Adrenal gland (tissue), 5 donors: ENCODE results near the gene AFAP1.

Source experiments
- POLR2A ChIP-seq, 2 donors: fragments of 450-650 bp; IDR thresholded peaks; one replicate each; pipeline ENCODE4 v1.6.1; 2017; ENCODE audit warnings: antibody characterized with exemption in 2 of 2, mild to moderate bottlenecking in 2 of 2, moderate library complexity in 1 of 2
- TF ChIP-seq, protein P1 (sequence below), 6 experiments: fragments of 450-650 bp in 4 of 6; fragments of 200-600 bp in 2 of 6; sonication (generic) in 1 of 6; IDR thresholded peaks; 1 replicate in 5 of 6; 2 replicates in 1 of 6; pipeline versions ENCODE4 v1.5.1 to v1.8.0; 2016 to 2021; ENCODE audit warnings: antibody characterized with exemption in 6 of 6, mild to moderate bottlenecking in 2 of 6, moderate library complexity in 1 of 6
- donor health status: DM: no; HTN: no; CAD: no.

DNA sequence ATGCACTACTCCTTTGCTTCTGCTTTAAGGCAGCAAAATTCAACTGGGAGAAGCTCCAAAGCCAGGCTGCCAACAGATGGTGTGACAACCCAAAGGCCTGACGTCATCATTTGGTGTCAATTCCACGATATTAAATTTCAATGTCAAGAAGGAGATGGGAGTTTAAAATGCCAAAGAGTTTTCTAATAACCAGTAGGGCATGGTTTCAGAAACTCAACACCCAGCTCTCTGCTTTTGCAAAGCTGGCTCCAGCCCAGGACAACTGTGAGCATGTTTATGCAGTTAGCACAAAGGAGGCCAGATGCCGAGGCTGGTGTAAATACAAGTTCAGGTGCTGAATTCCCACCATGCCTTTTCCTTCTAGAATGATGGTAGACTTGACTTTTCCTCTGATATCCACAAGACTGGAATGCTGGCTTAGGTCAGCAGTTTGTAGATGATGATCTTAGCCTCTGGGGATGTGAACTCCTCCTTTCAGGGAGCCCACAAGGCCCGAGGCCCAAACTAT lies 67.3 kb downstream of the AFAP1 start:
- no peak for TF ChIP-seq POLR2A (IDR thresholded peaks at IDR 0.05)
- TF ChIP-seq, protein P1, sequence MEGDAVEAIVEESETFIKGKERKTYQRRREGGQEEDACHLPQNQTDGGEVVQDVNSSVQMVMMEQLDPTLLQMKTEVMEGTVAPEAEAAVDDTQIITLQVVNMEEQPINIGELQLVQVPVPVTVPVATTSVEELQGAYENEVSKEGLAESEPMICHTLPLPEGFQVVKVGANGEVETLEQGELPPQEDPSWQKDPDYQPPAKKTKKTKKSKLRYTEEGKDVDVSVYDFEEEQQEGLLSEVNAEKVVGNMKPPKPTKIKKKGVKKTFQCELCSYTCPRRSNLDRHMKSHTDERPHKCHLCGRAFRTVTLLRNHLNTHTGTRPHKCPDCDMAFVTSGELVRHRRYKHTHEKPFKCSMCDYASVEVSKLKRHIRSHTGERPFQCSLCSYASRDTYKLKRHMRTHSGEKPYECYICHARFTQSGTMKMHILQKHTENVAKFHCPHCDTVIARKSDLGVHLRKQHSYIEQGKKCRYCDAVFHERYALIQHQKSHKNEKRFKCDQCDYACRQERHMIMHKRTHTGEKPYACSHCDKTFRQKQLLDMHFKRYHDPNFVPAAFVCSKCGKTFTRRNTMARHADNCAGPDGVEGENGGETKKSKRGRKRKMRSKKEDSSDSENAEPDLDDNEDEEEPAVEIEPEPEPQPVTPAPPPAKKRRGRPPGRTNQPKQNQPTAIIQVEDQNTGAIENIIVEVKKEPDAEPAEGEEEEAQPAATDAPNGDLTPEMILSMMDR (IDR thresholded peaks at IDR 0.05): no peak
